Muscle of back (tissue), 11 donors: ENCODE data around the gene ESRRB. TPM values are rescaled to one million over a fixed set of nuclear protein-coding genes. Genes with fewer than 3 reads are reported as not detected.

Experiments used
- DNase-seq, 3 donors: peaks; one replicate each; pipeline versions ENCODE4 v3.0.0 to v3.0.0-alpha.2; 2013
- polyA plus RNA-seq, 10 donors: library from polyadenylated mRNA; unstranded; fragments of 120-200 nt; gene quantifications; one replicate each; pipeline ENCODE4 v1.2.1, GENCODE V29; 2013; ENCODE audit not compliant: insufficient read length in 10 of 10

Gene ESRRB
- polyA plus RNA-seq, 10 donors, result 2.1 to 4.8 (median 3.2) TPM

GRCh38 chr14:76446486-76446885 lies 70.5 kb downstream of the ESRRB start:
- no peak for DNase-seq

DNA sequence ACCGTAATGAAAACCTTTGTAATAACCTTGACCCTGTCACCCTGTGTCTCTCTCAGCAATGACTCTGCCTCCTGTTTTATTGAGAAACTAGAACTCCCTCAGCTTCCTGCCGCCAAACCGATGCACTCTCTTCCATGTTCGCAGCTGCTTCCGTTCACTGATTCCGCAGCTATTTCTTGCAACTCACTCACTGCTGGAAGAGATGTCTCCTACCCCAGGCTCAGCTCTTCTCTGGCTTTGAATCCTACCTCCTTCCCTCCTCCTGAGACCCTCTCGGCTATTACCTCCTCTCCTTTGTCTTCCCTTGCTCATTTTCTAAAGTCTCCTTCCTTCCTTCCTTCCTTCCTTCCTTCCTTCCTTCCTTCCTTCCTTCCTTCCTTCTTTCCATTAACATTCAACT lies 71.0 kb downstream of the ESRRB start:
- no peak for DNase-seq

DNA sequence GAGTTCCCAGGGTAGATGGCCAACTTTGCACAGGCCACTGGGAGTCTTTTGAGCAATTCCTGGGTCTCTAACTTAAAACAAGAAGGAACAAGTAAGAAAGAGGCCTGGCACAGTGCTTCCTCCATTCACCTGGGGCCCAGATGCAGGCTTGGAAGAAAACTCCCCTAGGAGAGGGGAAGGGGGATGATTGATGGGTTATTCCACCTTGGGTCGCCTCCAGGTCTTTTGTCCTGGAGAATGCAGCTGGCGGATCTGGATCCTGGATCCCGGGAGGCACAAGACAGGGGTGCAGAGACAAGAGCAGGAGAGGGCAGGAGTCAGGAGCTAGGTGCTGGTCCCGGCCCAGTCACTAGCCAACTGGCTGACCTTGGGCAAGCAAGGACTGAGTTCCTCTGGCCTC lies 74.5 kb downstream of the ESRRB start:
- no peak for DNase-seq

- DNase-seq, result peak in 1 of 3 donors; percentile 32
These were observed 80.3 kb downstream of the ESRRB start for GRCh38 chr14:76456200-76456599.

DNA sequence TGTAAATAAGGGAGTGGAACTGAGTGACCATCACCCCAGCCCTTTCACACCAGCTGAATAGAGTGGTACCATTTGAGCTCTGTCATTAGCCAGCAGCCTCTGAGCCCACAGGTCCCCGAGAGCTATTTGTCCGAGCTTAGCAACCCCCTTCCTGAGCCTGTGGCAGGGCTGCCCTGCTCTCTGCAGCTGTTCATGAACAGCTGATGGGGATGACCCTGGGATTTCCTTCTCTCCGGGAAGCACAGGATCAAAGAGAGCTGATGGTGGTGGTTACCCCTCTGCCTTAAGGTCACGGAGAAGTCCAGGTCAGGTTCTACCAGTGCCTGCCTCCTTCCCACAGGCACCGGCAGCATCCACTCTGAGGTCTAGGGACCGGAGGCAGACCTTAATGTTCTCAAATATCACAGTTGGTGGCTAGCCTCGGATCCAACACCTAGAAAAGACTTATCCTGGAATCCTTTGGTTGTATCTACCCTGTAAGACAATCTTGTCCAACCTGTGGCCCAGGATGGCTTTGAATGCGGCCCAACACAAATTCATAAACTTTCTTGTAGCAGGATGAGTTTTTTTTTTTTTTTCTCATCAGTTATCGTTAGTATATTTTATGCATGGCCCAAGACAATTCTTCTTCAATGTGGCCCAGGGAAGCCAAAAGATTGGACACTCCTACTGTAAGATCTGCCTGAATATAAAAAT lies 81.1 kb downstream of the ESRRB start:
- peak in 2 of 3 donors; percentile 30 to 49 for DNase-seq

GRCh38 chr14:76457841-76458240 lies 81.9 kb downstream of the ESRRB start:
- DNase-seq, result no peak

DNA sequence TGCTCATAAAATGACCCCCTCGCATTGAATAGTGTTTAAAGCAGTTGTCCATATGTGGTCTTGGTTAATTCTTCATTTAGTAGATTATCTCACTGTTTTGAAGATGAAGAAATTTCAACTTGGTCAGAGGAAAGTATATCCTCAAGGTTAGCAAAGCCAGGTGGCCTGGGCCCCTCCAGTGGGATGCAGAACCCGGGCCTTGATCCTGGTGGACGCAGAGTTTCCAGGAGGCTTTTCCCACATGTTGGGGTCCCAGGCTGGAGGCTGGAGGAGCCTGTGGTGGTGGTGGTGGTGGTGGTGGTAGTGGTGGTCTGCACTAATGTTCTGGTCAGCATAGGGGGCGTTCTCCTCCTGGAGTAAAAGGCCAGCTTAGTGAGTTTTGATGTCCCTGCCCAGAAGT lies 85.9 kb downstream of the ESRRB start:
- no peak for DNase-seq

DNA sequence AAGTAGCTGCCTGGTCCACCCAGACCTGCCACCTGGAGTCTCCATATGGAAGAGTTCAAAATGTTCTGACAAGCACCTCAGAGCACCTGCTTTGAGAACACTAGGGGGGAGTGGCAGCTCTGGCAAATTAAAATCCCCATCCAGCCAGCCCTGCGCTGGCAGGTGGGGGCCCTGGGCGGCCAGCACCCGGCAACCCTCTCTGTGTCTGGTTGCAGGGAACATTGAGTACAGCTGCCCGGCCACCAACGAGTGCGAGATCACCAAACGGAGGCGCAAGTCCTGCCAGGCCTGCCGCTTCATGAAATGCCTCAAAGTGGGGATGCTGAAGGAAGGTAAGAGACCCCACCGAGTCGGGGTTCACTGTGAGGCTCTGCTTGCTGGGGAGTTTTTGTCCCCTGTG lies 86.4 kb downstream of the ESRRB start:
- DNase-seq, result no peak

- no peak for DNase-seq
These were observed 87.2 kb downstream of the ESRRB start for GRCh38 chr14:76463105-76463504.

DNA sequence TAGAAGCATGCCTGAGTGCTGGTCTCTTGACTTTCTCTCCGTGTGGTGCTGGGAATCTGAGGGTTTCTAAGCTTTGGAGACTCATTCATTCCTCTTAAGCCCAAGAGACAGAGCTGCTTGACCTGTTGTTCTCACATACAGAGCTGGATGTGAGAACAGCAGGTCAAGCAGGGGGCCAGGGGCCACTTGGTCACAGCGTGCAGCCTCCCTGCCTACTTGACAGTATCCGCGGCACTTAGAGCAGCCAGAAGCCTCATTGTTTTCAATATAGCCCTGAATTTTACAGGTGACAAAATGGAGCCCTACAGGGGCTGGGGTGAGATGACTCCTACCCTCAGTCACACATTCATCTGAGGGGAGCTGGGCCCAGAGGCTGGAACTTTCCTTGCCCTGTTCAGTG lies 88.9 kb downstream of the ESRRB start:
- DNase-seq, result no peak

DNA sequence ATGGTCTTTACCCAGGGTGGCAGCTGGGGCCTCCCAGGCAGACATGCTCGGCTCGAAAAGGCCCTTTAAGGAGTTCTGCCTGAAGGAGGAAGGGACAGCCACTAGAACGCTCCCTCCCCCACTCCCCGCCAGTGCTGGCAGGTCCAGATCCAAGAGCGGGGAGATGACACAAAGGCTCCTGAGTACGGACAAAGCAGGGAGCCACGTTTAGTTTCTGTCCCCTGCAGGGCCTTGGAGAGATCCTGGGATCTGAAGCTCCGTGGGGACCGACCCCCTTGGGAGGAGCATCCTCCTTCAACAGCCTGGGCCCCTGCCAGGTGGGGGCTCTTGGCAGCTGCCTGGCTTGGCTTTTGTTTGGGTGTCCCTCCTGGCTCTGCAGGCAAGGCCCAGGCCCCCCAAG lies 89.7 kb downstream of the ESRRB start:
- DNase-seq, result no peak

- peak; percentile 19 to 77 (median 39) for DNase-seq
These were observed 91.8 kb downstream of the ESRRB start for GRCh38 chr14:76467711-76468155.

DNA sequence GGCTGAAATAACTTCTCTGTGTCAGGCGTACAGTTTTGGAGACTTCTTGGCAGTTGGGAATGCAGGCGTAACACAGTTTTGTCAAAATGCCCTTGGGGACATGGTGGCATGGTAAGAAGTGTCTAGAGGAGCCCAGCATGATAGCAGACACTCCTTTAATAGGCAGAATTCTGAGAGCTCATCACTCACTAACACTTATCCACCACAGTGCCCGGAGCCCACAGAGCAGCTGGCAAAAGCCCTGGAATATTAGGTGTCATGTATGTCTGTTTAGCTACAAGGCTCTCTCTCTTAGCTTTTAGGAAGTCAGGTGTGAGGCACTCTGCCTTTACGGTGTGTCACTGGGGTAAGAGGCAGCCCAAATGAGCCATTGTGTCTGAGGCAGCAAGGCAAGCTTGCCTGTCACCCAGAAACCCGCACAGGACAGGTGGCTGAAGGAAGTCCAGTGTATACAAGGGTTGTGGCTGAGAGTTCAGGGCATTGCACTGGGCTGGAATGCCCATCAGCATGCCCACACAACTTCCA lies 96.3 kb downstream of the ESRRB start:
- DNase-seq, result no peak

DNA sequence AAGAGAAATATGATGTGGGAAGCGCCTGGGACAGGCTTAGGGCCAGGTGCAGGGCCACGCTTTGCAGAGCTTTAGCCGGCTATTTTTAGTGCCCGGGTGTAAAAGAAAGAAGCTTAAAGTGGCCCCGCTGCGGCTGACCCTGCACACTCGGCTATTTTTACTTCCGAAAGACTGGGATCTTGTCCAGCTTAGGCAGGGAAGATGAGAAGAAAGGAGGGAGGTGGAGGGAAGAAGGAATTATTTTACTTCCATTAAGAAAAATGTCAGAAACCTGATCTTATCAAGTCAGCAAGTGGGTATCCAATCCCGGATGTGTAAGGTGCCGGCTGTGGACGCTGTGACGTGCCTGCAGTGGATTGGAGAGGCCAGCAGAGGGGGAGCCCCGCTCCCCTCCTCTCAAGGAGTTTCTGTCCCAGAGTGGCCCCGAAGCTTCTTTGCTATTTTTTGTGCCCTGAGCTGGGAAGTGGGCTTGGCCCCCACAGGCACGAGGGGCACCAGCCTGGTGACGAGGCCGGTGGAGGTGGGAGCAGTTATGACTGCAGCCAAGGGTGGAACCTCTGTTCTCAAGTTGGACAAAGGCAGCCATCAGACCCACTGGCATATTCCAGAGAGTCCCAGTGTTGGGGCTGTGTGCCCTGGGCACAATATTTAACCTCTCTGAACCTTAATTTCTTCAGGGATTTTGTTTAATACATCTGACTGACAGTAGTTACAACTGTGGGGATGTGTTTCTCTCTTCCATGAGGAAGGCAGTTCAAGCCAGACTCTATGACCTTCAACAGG lies 97.7 kb downstream of the ESRRB start:
- peak; percentile 63 to 78 (median 68) for DNase-seq

- no peak for DNase-seq
These were observed 104.5 kb downstream of the ESRRB start for GRCh38 chr14:76480426-76480825.

DNA sequence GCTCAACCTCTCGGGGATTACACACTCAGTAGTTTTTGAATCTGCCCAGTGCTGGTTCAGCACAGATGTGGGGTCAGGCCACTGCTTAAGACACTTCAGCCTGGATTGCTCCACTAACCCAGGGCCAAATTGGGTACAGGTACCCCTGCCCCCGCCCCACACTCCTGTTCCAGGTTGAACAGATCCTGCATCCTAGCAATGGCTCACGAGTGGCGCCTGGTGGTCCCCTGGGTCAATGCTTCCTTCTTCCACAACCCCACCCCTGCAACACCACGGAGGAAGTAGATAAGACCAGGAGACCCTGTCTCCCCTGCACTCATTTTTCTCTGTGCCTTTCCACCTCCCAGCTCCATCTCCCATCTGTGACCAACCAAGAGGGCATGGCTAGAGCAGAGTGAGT lies 108.4 kb downstream of the ESRRB start:
- DNase-seq, result no peak

DNA sequence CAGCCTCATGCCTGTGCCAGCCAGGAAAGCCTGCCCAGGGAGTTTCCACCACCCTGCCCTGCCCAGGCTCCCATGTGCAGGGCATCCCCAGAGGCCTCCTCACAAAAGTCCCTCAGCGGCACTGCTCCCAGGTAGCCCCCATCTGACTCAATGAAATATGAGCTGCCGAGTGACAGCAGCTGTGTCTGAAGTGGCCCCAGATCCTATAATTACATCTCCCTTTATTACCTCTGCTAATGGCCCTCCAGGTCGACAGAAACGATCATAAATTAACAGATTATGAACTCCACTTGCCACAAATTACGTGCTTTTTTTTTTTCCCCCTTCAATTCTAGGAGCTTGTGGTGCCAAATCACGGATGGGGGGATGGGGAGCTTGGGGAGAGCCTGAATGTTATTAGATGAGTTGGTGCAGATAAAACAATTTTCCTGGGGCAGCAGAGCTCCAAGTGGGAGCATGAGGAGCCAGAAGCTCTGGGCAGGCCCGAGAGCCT lies 110.4 kb downstream of the ESRRB start:
- peak in 2 of 3 donors; percentile 21 to 48 for DNase-seq

- DNase-seq, result no peak
These were observed 112.6 kb downstream of the ESRRB start for GRCh38 chr14:76488551-76488950.

DNA sequence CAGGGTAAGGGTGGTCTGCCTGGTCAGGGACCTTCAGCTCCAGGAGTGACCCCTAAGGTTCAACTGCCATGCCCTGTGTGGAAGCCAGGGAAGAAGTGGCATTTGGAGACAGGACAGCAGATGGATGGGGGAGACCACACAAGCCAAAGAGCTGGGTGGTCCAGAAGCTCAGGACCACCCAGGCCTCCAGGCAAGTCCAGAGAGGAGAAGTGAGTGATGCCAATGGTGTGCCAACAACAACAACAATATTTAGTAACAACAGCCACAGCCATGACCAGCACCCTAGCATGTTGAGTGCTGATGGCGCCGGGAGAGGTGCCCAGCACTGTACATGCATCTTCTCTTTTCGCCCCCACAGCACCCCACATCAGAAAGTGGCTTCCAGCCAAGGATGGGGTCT lies 113.7 kb downstream of the ESRRB start:
- no peak for DNase-seq

DNA sequence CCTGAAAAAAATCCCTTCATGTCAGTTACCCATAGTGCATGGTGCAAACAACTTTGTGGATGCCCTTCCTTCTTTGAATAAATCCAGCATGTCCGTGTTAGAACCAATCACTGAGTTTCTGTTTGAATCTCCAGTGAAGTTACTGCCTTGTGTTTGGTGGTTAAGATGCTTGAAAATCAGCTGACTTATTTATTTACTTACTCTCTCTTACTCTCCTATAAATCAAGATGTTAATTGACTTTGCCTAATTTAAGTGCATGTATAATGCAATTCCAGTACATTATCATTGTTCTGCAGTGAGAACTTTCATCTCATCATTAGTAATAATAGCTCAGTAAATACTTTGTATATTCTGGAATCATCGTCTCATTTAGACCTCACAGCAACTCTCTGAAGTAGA lies 114.2 kb downstream of the ESRRB start:
- no peak for DNase-seq

- DNase-seq, result peak; percentile 34 to 47 (median 34)
These were observed 114.8 kb downstream of the ESRRB start for GRCh38 chr14:76490735-76491134.

- no peak for DNase-seq
These were observed 115.4 kb downstream of the ESRRB start for GRCh38 chr14:76491172-76491930.
